KMS-11 (cell line): ENCODE results near the gene ZNF717.
A peak's percentile ranks its signal among the peaks of the same experiment; 100 is the strongest.
"Not testable (repeated sequence)": the region's sequence is repeated elsewhere in the genome, so short reads cannot be mapped to it uniquely, and the experiment has no call there.

Experiments used
- H2AFZ ChIP-seq: fragments of 200-600 bp; sonication (generic); 2 replicates; pipeline ENCODE4 v1.6.1; 2016; ENCODE audit warnings: antibody characterized with exemption, mixed run types, low read depth
- H3K27ac ChIP-seq: fragments of 200-600 bp; sonication (generic); 2 replicates; pipeline ENCODE4 v1.6.1; 2016; ENCODE audit warnings: mild to moderate bottlenecking, mixed run types
- H3K27me3 ChIP-seq: fragments of 200-600 bp; sonication (generic); 2 replicates; pipeline ENCODE4 v1.6.1; 2017; ENCODE audit warnings: mild to moderate bottlenecking, low read depth, mixed run types, moderate library complexity; ENCODE audit not compliant: insufficient read depth
- H3K36me3 ChIP-seq: fragments of 200-600 bp; sonication (generic); 2 replicates; pipeline ENCODE4 v1.6.1; 2017; ENCODE audit warnings: mild to moderate bottlenecking, mixed run types; ENCODE audit not compliant: insufficient read depth
- H3K4me1 ChIP-seq: fragments of 200-600 bp; sonication (generic); 2 replicates; pipeline ENCODE4 v1.6.1; 2016; ENCODE audit warnings: mild to moderate bottlenecking, low read depth, mixed run types; ENCODE audit not compliant: poor library complexity, severe bottlenecking
- H3K4me2 ChIP-seq: fragments of 200-600 bp; sonication (generic); 2 replicates; pipeline ENCODE4 v1.7.0; 2016; ENCODE audit warnings: mild to moderate bottlenecking, mixed run types
- H3K4me3 ChIP-seq: fragments of 200-600 bp; sonication (generic); IDR thresholded peaks from 2 replicates; pipeline ENCODE4 v1.6.1; 2017; ENCODE audit warnings: low read depth, low read length, mixed read lengths; ENCODE audit not compliant: insufficient read depth
- H3K79me2 ChIP-seq: fragments of 200-600 bp; sonication (generic); 2 replicates; pipeline ENCODE4 v1.6.1; 2016; ENCODE audit warnings: low read depth, mixed run types; ENCODE audit not compliant: insufficient read depth
- H3K9ac ChIP-seq: fragments of 200-600 bp; sonication (generic); 2 replicates; pipeline ENCODE4 v1.6.1; 2016; ENCODE audit warnings: mild to moderate bottlenecking, mixed run types
- H4K20me1 ChIP-seq: fragments of 200-600 bp; sonication (generic); 2 replicates; pipeline ENCODE4 v1.6.1; 2016; ENCODE audit warnings: mild to moderate bottlenecking, mixed run types; ENCODE audit not compliant: insufficient read depth
- TF ChIP-seq, protein P1 (sequence below): fragments of 200-600 bp; sonication (generic); conservative IDR thresholded peaks from 2 replicates; pipeline ENCODE4 v1.6.1; 2017; ENCODE audit warnings: low read depth, mild to moderate bottlenecking, antibody characterized with exemption, low read length, moderate library complexity, mixed read lengths

ZNF717 gene

GRCh38 chr3:75785081-75785755, at the start of gene ZNF717:
ZNF717 (minus strand) TSS chr3:75785549; CDS start chr3:75783362, 2,187 bp downstream.
- Histone ChIP-seq H3K9ac (peak within 1 kb of the TSS; percentile 82), H2AFZ (peak within 1 kb of the TSS; percentile 49), H3K27ac (peak within 1 kb of the TSS; percentile 53), H3K4me2 (peak within 1 kb of the TSS; percentile 42)
- not testable (repeated sequence) for H3K4me3 ChIP-seq, H4K20me1 ChIP-seq, H3K79me2 ChIP-seq, H3K4me1 ChIP-seq, H3K27me3 ChIP-seq, H3K36me3 ChIP-seq

- not testable (repeated sequence) for H3K4me1 ChIP-seq, H3K27me3 ChIP-seq, H2AFZ ChIP-seq, H3K79me2 ChIP-seq, H3K9ac ChIP-seq, H4K20me1 ChIP-seq, H3K4me2 ChIP-seq, H3K4me3 ChIP-seq, H3K27ac ChIP-seq, H3K36me3 ChIP-seq
Measured at GRCh38 chr3:75831076-75831475, 45.7 kb upstream of the ZNF717 start.

DNA sequence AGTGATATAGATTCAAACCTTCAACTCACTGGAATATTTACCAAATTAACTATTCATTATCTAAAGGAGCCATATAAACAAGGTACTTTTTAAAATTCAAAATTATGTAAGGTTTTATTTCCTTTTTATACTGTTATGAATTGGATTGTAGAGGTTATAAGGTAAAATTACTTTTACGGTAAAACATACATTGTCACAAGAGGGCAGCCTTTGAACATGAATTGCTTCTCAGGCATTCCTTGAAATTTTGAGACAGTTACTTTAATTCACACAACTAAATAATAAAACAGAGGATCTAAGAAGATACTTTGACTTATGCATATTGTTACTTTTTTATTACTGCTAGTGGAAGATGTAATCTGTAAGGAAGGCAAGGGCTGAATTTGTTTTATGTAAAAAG, 32.7 kb upstream of the ZNF717 start:
- H3K27ac ChIP-seq, H2AFZ ChIP-seq, H3K4me3 ChIP-seq, H4K20me1 ChIP-seq, H3K27me3 ChIP-seq, H3K9ac ChIP-seq, H3K36me3 ChIP-seq, H3K4me2 ChIP-seq, H3K79me2 ChIP-seq, H3K4me1 ChIP-seq: not testable (repeated sequence)

DNA sequence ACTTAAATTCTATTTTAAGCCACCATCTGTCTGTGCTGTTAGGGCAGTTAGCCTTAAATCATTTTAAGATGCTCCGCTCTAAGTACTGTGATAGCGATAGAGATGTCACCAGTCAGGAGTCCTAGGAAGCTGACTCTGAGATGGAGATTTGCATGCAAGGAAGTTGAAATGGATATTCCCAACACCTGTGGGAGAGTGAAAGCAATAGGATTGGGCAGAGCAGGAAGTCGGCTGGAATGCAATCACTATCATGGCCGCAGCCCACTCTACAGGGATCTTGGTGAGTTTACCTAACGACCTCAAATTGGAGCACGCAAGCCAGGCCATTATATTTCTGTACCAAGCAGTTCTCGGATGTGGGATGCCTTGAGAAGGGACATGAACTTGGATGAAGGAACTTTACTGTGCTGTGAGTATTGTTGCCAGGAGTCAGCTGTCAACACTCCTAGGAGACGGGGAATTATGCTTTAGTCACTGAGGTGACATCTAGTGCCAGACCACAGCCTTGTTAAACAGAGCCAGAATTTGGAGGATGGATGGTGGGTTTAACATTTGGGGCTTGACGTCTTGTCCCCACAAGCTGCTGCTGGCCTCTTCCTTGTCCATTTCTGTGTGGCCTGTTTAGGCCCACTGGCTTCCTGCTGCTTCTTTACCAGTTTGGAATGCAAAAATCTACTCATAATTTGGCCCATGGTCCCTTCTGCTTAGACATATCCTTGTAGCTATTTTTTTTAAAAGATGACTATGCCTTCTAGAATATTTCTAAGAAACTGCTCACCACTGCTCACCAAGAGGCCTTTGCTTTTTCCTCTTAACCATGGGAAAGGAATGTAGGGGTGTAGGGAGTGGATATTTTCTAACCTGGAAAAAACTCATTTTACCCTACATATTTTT, 31.2 kb upstream of the ZNF717 start:
- not testable (repeated sequence) for H3K36me3 ChIP-seq, H3K27me3 ChIP-seq, H3K4me2 ChIP-seq, H3K4me1 ChIP-seq, H3K79me2 ChIP-seq, H3K9ac ChIP-seq, H3K27ac ChIP-seq, H2AFZ ChIP-seq, H3K4me3 ChIP-seq, H4K20me1 ChIP-seq

DNA sequence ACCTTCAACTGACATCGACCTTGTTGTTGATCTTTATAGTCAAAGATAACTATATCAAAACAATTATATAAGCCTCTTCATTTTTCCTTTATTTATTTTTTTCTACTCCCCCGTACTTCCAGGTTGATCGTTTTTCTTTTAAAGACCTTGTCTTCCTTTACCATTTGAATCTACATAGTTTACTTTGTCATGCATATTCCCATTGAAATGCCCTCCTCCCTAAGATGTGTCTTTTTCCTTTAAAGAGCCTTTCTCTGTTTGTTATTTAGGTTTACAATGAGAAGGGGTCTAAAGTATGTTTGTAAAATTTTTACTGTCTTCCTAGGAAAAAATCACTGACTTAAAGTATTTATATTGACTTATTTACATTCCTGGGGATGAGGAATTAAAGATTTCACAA, 29.4 kb upstream of the ZNF717 start:
- Histone ChIP-seq H4K20me1 (no peaks in the 10 kb centered on the region), H3K79me2 (no peaks in the 10 kb centered on the region), H3K4me3 (no peak overlapping the region), H3K4me1 (no peaks in the 10 kb centered on the region), H3K9ac (no peak overlapping the region), H3K27ac (no peak overlapping the region), H3K27me3 (no peaks in the 10 kb centered on the region), H2AFZ (no peak overlapping the region), H3K4me2 (no peak overlapping the region), H3K36me3 (no peaks in the 10 kb centered on the region)
- TF ChIP-seq, protein P1, sequence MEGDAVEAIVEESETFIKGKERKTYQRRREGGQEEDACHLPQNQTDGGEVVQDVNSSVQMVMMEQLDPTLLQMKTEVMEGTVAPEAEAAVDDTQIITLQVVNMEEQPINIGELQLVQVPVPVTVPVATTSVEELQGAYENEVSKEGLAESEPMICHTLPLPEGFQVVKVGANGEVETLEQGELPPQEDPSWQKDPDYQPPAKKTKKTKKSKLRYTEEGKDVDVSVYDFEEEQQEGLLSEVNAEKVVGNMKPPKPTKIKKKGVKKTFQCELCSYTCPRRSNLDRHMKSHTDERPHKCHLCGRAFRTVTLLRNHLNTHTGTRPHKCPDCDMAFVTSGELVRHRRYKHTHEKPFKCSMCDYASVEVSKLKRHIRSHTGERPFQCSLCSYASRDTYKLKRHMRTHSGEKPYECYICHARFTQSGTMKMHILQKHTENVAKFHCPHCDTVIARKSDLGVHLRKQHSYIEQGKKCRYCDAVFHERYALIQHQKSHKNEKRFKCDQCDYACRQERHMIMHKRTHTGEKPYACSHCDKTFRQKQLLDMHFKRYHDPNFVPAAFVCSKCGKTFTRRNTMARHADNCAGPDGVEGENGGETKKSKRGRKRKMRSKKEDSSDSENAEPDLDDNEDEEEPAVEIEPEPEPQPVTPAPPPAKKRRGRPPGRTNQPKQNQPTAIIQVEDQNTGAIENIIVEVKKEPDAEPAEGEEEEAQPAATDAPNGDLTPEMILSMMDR: no peak

DNA sequence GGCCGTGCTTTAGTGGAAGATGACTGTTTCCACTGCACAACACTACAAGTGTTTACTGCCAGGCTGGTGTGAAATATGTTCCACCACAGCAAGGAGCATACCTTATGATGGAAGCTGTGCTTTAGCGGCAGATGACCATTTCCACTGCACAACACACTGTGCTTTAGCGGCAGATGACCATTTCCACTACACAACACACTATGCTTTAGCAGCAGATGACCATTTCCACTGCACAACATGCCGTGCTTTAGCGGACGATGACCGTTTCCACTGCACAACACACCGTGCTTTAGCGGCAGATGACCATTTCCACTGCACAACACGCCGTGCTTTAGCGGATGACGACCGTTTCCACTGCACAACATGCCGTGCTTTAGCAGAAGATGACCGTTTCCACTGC, 2.8 kb downstream of the ZNF717 start:
- H3K9ac ChIP-seq: no peak overlapping the region
- H4K20me1 ChIP-seq: no peaks in the 10 kb centered on the region
- TF ChIP-seq, protein P1: no peak
- H3K4me2 ChIP-seq: no peak overlapping the region
- H3K36me3 ChIP-seq: no peaks in the 10 kb centered on the region
- no peak overlapping the region for H3K4me3 ChIP-seq
- H3K79me2 ChIP-seq: no peaks in the 10 kb centered on the region
- no peak overlapping the region for H2AFZ ChIP-seq
- H3K27me3 ChIP-seq: no peaks in the 10 kb centered on the region
- H3K27ac ChIP-seq: no peak overlapping the region
- H3K4me1 ChIP-seq: no peaks in the 10 kb centered on the region
